ENCODE measurements around the gene PHF5A. TPM values are rescaled to one million over a fixed set of nuclear protein-coding genes. Genes with fewer than 3 reads are reported as not detected.

PHF5A gene
- total and polyA plus RNA-seq, 2 experiments from 2014 or later: 13.1 to 41.9 TPM

DNA sequence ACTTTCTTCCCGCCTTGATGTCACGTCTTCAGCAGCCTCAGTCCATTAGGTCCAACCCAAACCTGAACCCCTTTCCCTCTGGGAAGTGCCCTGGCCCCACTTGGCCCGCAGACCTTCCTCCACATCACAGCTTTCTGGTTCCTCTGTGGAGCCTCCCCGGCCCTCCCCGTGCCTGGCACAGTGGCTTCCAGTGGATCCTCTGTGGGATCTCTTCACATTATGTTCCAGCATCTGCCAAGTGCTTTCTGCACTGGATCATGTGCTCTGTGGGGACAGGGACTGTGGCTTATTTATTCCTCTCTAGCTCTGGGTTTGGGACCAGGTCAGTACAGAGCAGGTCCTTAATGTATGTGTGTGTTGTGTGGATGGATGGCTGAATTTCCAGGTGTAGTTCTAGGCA, 44.9 kb upstream of the PHF5A start:
- peaks cover 9% of the 10 kb centered on the region for H3K4me1 ChIP-seq (ENCODE audit: insufficient read depth)
- in situ Hi-C loops (cut with MboI): loop anchor here (10.0 kb wide), 1 partner anchor 109 kb away; no protein-coding TSS in a partner anchor
- H3K9ac ChIP-seq: no peak overlapping the region
- H3K27me3 ChIP-seq (replicated peaks; ENCODE audit: insufficient read depth): no peaks in the 10 kb centered on the region
- DNase-seq: no peak
- TF ChIP-seq EZH2 (IDR thresholded peaks at IDR 0.05; ENCODE audit: insufficient read depth, poor library complexity, severe bottlenecking) (no peak), EZH2phosphoT487 (IDR thresholded peaks at IDR 0.05; ENCODE audit: insufficient read depth, low read depth) (no peak)
- H3F3A ChIP-seq (ENCODE audit: insufficient read depth): no peaks in the 10 kb centered on the region
- H4K20me1 ChIP-seq (ENCODE audit: insufficient read depth): no peaks in the 10 kb centered on the region
- no peak overlapping the region for H3K27ac ChIP-seq
- no peaks in the 10 kb centered on the region for H3K36me3 ChIP-seq (ENCODE audit: low read depth)
- H3K9me3 ChIP-seq (ENCODE audit: low read depth): no peaks in the 10 kb centered on the region
- no peak overlapping the region for H3K4me3 ChIP-seq
- no peak overlapping the region for H2AFZ ChIP-seq
- WGBS, 2 experiments (ENCODE audit: low coverage in 1 of 2, low lambda C conversion rate in 2 of 2, missing lambda C conversion rate in 2 of 2): 77 to 80% methylated on average over 5 of the region's 5 CpGs
- no peaks in the 10 kb centered on the region for H3K79me2 ChIP-seq (ENCODE audit: insufficient read depth)
- no peak overlapping the region for H3K4me2 ChIP-seq (ENCODE audit: unreplicated experiment)
- H3K9me2 ChIP-seq (ENCODE audit: insufficient read depth): no peaks in the 10 kb centered on the region

DNA sequence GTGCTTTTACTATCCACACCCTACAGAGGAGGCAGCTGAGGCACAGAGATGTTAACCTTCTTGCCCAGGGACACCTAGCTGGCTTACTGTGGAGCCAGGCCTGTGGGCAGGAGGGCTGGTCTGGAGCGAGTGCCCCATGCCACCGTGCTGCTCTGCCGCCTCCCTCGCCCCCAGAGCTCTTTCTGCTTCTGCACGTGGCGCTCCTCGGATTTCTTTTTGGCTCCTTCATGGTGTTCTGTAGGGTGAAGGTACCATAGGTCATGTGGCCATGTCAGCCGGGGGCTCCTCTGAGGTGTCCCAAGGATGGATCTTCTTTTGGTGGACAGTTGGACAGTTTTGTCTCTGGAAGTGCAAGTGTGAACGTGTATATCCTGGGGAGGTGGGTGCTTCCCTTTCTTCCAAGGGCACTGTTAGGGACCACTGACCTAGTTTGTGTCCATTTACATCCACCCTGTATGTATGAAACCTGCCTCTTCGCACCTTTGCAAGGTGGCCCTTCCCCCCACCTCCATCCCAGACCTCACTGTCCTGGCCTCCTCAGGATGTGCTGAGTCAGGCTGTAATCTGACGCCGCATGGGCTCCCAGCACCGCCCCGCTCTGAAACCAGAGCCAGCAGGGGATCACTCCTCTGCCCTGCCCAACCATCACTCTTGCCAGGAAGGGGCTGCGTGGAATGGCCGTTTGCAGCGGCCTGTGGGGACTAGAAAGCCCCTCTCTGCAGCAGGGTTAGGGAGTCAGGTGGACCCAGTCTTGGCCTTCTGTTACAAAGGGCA, 44.1 kb upstream of the PHF5A start:
- peak; percentile 83 for DNase-seq
- no peak overlapping the region for H2AFZ ChIP-seq
- in situ Hi-C loops (cut with MboI): loop anchor here (10.0 kb wide), 1 partner anchor 108 kb away; no protein-coding TSS in a partner anchor
- 51 to 54% methylated on average over 17 of the region's 17 CpGs for WGBS, 2 experiments (ENCODE audit: low coverage in 1 of 2, low lambda C conversion rate in 2 of 2, missing lambda C conversion rate in 2 of 2)
- H3K4me1 ChIP-seq (ENCODE audit: insufficient read depth): peaks cover 9% of the 10 kb centered on the region
- H4K20me1 ChIP-seq (ENCODE audit: insufficient read depth): no peaks in the 10 kb centered on the region
- H3K9ac ChIP-seq: no peak overlapping the region
- no peaks in the 10 kb centered on the region for H3F3A ChIP-seq (ENCODE audit: insufficient read depth)
- no peak overlapping the region for H3K4me2 ChIP-seq (ENCODE audit: unreplicated experiment)
- H3K4me3 ChIP-seq: no peak overlapping the region
- H3K36me3 ChIP-seq (ENCODE audit: low read depth): no peaks in the 10 kb centered on the region
- no peaks in the 10 kb centered on the region for H3K79me2 ChIP-seq (ENCODE audit: insufficient read depth)
- H3K27me3 ChIP-seq (replicated peaks; ENCODE audit: insufficient read depth): no peaks in the 10 kb centered on the region
- H3K9me2 ChIP-seq (ENCODE audit: insufficient read depth): no peaks in the 10 kb centered on the region
- no peak overlapping the region for H3K27ac ChIP-seq
- TF ChIP-seq EZH2 (IDR thresholded peaks at IDR 0.05; ENCODE audit: insufficient read depth, poor library complexity, severe bottlenecking): no peak
- no peak for TF ChIP-seq EZH2phosphoT487 (IDR thresholded peaks at IDR 0.05; ENCODE audit: insufficient read depth, low read depth)
- H3K9me3 ChIP-seq (ENCODE audit: low read depth): no peaks in the 10 kb centered on the region

DNA sequence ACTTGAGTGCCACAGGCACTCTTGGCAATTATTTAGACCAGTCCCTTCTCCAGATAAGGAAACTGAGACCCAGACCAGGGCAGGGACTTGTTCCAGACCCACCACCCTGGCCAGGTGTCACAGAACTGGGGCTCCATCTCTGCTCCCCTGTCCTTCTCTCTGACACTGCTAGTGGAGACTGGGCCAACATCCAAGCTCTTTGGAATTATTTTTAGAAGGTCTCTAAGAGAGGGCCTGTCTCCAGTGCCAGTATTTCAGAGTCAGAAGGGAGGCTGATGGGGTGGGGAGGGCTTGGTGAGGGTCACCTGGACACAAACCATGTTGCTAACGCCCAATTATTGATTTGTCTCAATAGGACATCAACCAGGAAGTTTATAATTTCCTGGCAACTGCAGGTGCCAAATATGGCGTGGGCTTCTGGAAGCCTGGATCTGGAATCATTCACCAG, 43.1 kb upstream of the PHF5A start:
- Histone ChIP-seq H3K36me3 (ENCODE audit: low read depth) (no peaks in the 10 kb centered on the region), H3K9me3 (ENCODE audit: low read depth) (no peaks in the 10 kb centered on the region), H3K4me3 (no peak overlapping the region), H3K9me2 (ENCODE audit: insufficient read depth) (no peaks in the 10 kb centered on the region), H3K79me2 (ENCODE audit: insufficient read depth) (no peaks in the 10 kb centered on the region), H3K4me1 (ENCODE audit: insufficient read depth) (peaks cover 9% of the 10 kb centered on the region), H3K27ac (no peak overlapping the region), H3K27me3 (replicated peaks; ENCODE audit: insufficient read depth) (no peaks in the 10 kb centered on the region), H3K9ac (no peak overlapping the region), H4K20me1 (ENCODE audit: insufficient read depth) (no peaks in the 10 kb centered on the region), H3F3A (ENCODE audit: insufficient read depth) (no peaks in the 10 kb centered on the region), H2AFZ (no peak overlapping the region), H3K4me2 (ENCODE audit: unreplicated experiment) (no peak overlapping the region)
- TF ChIP-seq EZH2 (IDR thresholded peaks at IDR 0.05; ENCODE audit: insufficient read depth, poor library complexity, severe bottlenecking) (no peak), EZH2phosphoT487 (IDR thresholded peaks at IDR 0.05; ENCODE audit: insufficient read depth, low read depth) (no peak)
- WGBS, 2 experiments (ENCODE audit: low coverage in 1 of 2, low lambda C conversion rate in 2 of 2, missing lambda C conversion rate in 2 of 2): 82 to 88% methylated on average over 2 of the region's 2 CpGs
- in situ Hi-C loops (cut with MboI): loop anchor here (10.0 kb wide), 1 partner anchor 107 kb away; no protein-coding TSS in a partner anchor
- DNase-seq: no peak

DNA sequence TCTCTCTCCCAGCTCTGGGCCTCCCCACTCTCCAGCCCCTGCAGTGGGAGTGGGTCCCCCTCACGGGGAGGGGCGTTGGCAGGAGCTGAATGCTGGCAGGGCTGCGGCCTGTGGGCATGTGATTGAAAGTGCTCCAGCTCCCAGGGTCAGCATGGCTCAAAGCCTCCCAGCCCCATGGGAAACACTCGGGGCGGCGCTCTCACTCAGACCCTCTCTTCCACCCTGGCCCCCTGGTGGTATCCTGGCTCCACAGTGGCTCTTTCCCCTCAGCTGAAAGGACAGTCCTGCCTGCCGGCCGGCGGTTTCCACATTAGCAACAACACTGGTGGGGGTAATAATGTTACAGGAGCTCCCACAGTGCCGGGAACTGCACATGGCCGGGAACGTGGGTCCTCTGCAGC, 40.3 kb upstream of the PHF5A start:
- in situ Hi-C loops (cut with MboI): no loop called here
- Histone ChIP-seq H3K4me3 (no peak overlapping the region), H3K36me3 (ENCODE audit: low read depth) (no peaks in the 10 kb centered on the region), H3K4me1 (ENCODE audit: insufficient read depth) (peaks cover 12% of the 10 kb centered on the region), H3K9me3 (ENCODE audit: low read depth) (no peaks in the 10 kb centered on the region), H3K9ac (no peak overlapping the region), H3K9me2 (ENCODE audit: insufficient read depth) (no peaks in the 10 kb centered on the region), H3K79me2 (ENCODE audit: insufficient read depth) (0 out of 2 replicates have a peak, but pooled peaks cover 3% of the 10 kb centered on the region), H2AFZ (no peak overlapping the region), H3F3A (ENCODE audit: insufficient read depth) (no peaks in the 10 kb centered on the region), H3K4me2 (ENCODE audit: unreplicated experiment) (no peak overlapping the region), H4K20me1 (ENCODE audit: insufficient read depth) (no peaks in the 10 kb centered on the region), H3K27ac (no peak overlapping the region), H3K27me3 (replicated peaks; ENCODE audit: insufficient read depth) (no peaks in the 10 kb centered on the region)
- TF ChIP-seq EZH2phosphoT487 (IDR thresholded peaks at IDR 0.05; ENCODE audit: insufficient read depth, low read depth) (no peak), EZH2 (IDR thresholded peaks at IDR 0.05; ENCODE audit: insufficient read depth, poor library complexity, severe bottlenecking) (no peak)
- no peak for DNase-seq
- 72 to 74% methylated on average over 11 to 12 of the region's 12 CpGs for WGBS, 2 experiments (ENCODE audit: low coverage in 1 of 2, low lambda C conversion rate in 2 of 2, missing lambda C conversion rate in 2 of 2)
